OCI-M2 (cell line): ENCODE measurements around the gene DUS1L.

Source experiments
- DNase-seq: peaks from one replicate; lab custom pipeline; 2025; ENCODE audit not compliant: unreplicated experiment; lab: John Stamatoyannopoulos, UW

Gene DUS1L

GRCh38 chr17:82088838-82089722, 23.5 kb upstream of the DUS1L start:
- DNase-seq, result no peak

- no peak for DNase-seq
These were observed 22.6 kb upstream of the DUS1L start for GRCh38 chr17:82087961-82088837.

DNA sequence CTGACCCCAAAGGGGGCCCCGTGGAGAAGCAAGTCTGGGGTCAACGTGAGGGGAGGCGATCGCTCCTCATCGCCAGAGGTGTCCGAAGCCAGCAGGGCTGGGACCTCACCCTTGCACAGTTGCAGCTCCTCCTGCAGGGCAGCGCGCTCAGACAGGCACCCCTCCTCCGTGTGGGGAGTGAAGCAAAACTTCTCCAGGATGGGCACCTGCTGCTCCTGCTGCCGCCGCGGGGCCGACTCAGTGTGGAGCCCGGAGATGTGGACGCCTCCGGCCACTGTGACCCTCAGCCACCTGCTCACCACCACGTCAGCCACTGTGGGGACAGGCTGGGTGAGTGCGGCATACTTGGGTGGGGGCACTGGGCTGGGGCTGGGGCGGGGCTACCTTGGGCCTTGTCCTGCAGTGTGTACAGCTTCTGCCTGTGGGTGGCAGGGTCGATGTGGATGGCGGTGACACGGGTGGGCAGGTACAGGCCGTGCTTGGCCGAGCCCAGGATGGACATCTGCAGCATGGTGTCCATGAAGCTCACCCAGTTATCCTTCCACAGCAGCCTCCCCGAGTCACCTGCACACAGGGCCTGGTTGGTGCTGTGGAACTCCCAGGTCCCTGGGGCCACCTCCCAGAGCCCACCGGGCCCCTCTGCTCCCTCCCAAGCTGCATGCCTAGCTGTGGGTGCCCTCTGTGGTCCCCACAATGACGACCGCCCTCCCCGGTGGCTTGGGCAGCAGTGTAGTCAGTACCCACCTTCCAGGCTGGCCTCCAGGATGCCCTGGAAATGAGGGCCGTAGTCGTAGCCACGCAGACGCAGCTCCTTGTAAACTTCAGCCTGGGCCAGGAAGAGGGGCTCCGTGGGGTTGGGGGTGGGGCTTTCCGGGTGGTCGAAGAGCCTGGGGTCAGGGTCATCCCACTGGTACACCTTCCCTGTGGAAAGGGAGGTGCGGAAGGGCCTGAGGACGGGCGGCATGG, 21.6 kb upstream of the DUS1L start:
- DNase-seq, result no peak

DNA sequence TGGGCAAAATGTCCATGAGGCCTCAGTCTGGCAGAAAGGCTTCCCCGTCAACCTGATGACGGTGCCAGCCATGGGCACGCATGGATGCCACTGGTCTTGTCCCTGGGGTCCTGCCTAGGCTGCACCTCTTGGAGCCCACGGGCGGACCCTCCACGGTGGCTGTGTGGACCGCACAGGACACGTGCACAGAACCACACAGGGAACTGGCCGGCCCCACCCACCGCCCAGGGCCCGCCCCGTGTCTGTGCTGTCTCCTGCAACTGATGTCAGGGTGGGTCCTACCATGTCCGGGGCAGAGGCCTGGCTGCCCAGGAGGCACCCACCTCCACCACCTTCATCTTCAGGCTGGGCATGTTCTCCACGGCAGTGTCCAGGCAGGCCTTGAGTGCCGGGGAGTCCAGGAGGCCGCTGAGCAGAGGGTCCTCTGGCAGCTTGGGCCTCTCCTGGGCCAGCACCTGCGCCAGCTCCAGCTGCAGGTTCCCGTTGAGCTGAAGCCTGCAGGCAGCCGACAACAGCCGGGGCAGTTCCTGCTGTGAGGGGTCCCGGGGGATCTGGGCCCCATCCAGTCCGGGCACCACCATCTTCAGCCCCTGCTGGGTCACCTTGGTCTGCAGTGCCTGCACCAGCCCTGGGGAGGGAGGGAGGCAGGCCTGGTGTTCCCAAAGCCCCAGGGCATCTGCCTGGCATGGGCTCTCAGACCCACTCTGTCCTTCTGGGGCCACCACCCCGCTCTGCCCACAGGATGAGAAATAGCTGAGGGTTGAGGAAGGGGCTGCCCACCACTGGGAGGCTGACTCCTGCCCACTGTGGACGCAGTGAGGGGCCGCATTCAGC, 20.5 kb upstream of the DUS1L start:
- DNase-seq, result no peak

DNA sequence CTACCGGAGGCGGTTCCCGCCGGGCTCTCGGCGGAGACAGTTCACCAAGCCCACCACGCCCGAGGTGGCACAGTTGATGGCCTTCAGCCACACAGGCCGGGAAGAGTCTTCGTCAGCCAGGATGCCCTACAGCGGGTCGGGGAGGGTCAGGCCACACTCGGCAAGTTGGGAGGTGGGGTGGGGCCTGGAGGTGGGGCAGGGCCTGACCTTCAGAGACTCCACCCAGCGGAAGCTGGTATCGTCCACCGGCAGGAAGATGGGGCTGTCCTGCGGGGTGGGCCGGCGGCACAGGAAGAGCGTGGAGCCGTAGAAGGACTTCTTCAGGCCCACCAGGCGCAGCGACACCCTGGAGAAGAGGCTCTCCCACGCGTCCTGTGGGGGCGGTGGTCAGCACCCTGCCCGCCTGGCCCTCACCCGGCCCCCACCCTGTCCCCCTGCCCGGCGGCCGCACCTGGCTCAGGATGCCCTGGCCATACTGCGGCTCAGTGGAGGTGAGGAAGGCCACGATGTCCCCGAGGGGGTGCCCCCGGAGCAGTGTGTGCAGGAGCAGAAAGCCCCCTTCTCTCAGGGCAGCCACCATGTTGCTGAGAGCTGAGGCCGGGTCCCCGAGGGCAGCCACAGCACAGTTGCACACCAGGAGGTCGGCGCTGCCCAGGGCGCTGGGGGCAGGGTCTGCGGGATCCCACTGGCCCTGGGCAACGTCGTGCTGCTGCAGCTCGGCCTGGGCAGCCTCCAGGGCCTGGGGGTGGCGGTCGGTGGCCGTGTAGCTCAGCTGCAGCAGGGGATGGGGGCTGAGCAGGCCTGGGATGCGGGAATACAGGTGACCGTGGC, 19.6 kb upstream of the DUS1L start:
- DNase-seq, result no peak

- DNase-seq, result no peak
These were observed 18.9 kb upstream of the DUS1L start for GRCh38 chr17:82084373-82085030.

DNA sequence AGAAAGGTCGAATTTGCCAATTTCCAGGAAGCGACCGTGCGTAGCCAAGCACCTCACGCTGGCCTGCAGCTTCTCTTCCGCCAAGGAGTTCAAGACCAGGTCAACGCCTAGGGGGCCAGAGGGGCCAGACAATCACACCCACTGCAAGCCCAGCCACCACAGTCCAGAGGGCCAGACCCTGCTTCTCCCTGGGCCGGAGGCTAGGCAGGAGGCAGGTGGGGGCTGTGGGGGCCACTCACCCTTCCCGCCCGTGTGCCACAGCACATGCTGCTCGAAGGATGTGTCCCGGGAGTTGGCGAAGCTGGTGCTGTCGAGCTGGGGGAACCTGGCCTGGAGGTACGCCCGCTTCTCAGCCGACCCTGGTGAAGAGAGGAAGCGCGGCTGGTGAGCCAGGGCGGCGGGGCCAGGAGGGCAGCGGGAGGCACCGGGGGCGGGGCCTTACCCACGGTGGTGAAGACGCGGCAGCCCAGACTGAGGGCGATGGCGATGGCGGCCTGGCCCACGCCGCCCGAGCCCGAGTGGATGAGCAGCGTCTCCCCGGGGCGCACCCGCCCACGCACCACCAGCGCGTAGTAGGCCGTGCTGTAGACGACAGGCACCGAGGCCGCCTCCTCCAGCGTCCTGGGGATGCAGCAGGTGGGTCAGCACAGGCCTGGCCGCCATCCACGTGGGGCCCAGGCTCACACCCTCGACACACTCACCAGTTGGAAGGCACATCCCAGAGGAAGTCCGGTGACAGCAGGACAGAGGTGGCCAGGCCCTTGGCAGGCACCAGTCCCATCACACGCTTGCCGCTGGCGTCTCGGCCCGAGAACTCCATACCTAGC, 18.1 kb upstream of the DUS1L start:
- DNase-seq, result no peak

DNA sequence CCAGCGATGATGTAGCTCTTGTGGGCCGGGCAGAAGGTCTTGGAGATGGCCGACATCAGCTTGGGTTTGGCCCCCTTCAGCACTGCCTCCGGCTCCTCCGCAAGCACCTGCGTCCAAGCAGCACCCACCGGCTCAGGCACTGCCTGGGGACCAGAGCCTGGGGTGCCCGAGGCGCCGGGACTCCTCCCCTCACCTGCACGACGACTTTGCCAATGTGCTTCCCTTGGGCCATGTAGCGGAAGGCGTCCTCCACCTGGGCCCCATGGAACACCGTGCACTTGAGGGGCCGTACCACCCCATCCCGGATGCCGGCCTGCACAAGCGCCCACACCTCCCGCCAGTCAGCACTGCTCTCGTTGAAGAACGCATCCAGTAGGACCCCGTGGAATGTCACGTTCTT, 17.4 kb upstream of the DUS1L start:
- no peak for DNase-seq

GRCh38 chr17:82082456-82082855, 16.9 kb upstream of the DUS1L start:
- no peak for DNase-seq

- DNase-seq, result no peak
These were observed 16.4 kb upstream of the DUS1L start for GRCh38 chr17:82081966-82082365.

DNA sequence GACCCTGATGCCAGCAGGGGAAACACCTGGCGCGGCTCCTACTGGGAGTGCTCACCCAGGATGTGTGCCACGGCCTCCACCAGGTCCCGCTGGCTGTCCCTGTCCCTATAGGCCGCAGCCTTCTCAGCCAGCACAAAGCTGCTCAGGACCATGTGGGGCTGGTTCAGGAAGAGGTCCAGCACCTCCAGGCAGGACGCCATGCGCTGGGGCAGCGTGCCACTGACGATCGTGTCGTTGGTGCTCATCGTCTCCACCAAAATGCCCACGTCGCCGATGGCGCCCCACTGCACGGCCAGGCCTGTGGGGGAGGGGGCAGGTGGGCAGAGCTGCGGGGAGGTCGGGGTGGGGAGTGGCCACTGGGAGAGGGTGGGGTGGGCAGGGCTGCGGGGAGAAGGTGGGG, 15.9 kb upstream of the DUS1L start:
- DNase-seq, result no peak

DNA sequence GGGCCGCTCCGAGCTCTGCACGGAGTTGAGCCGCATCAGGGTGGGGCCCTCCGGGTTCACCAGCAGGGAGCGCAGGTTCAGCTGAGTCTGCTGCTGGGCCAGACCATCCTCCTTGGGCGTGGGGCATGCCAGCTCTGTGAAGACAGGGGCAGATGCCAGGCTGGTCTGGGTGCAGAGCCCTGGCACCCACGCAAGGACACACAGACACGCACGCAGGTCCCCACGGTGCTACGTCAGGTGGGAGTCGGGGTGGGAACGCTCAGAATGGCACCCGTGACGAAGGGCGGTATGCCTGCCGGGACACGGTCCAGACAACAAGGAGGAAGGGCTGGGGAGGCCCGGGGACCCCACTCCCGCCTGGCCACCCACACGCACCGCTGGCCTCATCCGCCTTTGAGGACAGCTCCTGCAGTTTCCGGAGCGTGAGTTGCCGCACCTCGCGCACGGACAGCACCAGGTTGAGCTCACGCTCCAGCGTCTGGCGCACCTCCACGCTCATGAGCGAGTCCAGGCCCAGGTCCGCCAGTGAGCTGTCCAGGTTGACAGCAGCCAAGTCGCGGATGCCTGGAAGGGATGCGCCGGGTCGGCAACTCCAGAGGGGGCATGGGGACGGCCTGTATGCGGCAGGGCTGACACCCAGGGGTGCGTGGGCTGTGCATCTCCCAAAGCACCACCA, 15.3 kb upstream of the DUS1L start:
- no peak for DNase-seq

DNA sequence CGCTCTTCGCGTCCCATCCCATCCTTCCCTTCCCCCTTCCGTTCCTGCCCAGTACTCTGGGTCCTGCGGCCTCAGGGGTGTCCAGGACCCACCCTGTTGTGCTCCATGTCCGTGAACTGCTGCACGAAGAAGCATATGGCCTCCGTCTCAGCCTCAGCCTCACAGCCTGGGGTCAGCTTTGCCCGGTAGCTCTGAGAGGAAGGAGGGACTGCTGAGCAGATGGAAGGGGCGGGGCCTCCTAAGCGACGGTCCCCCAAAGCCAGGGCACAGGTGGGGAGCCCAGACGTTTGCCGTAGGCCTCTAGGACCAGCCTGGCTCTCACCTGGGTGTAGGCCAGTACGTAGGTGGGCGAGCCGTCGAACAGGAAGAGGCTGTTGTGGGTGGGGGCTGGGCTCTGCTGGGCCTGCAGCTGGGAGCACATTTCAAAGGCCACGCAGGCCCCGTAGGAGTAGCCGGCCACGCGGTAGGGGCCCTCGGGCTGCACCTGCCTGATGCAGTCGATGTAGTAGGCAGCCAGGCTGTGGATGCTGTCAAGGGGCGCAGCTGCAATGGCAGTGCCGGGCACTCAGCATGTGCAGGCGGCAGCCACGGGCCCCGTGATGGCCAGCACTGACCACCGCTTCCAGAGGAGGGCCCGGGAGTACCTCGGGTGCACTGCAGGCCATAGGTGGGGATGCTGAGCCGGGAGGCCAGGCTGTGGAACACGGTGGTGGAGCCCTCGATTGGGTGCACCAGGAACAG, 14.6 kb upstream of the DUS1L start:
- DNase-seq, result no peak

GRCh38 chr17:82079001-82079677, 13.5 kb upstream of the DUS1L start:
- DNase-seq, result no peak

DNA sequence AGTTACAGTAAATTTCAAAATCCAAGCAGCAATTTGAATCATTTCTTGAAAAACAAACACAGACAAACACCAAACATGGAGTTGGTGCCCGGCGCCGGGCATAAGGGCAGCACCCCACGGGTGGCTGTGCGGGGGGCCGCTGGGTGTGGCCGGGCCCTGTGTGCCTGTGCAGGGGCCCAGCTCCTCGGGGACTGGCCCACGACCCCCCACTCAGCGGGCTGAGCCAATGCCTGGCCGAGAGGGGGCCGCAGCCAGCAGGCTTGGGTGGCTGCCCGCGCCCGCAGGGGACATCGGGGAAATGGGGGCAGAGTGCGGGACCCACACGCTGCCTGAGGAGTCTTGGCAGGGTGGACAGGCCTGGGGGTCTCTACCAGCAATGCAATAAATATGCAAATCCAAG, 12.8 kb upstream of the DUS1L start:
- DNase-seq, result no peak
